GM12872 (cell line): ENCODE results near the gene PSMG4.

ENCODE experiments used
- TF ChIP-seq, protein P1 (sequence below): IDR thresholded peaks from 3 replicates; pipeline ENCODE4 v1.5.1; 2011; ENCODE audit warnings: low read depth, mild to moderate bottlenecking, low read length, moderate library complexity; ENCODE audit not compliant: insufficient read depth

Gene PSMG4

DNA sequence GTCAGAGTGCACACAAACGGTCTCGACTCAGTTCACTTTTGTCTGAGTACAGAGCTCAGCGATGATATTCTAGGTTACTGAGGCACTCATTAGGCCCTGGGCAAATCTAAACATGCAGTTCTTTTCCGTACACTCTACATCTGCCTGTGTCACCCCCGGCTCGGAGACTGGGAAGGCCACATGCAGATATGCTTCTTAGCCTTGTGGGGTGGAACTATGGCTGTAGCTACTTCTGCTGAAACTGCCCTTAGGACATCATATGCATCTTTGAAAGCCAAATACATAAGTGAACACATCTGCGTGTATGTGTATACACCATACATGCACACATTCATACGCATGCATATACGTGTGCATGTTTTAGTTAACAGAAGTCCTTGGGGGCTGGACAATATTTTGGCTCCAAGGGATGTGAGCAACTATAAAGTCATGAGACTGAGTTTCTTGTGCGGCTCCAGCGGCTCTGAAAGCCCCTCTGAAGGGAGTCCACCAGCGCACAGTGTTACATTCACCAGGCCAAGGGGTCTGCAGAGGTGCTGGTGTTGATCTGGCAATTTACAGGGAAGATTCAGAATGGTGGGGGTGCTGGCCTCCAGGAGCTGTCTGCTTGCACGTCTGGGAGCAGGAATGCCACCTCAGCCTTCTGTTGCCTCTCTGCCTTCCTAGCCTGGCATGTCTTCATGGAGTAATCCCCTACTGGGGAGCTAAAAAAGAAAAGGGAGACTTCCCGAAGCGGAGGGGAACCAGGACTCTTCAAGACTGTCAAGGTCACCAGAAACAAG, 31.6 kb downstream of the PSMG4 start:
- TF ChIP-seq, protein P1, sequence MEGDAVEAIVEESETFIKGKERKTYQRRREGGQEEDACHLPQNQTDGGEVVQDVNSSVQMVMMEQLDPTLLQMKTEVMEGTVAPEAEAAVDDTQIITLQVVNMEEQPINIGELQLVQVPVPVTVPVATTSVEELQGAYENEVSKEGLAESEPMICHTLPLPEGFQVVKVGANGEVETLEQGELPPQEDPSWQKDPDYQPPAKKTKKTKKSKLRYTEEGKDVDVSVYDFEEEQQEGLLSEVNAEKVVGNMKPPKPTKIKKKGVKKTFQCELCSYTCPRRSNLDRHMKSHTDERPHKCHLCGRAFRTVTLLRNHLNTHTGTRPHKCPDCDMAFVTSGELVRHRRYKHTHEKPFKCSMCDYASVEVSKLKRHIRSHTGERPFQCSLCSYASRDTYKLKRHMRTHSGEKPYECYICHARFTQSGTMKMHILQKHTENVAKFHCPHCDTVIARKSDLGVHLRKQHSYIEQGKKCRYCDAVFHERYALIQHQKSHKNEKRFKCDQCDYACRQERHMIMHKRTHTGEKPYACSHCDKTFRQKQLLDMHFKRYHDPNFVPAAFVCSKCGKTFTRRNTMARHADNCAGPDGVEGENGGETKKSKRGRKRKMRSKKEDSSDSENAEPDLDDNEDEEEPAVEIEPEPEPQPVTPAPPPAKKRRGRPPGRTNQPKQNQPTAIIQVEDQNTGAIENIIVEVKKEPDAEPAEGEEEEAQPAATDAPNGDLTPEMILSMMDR: no peak

DNA sequence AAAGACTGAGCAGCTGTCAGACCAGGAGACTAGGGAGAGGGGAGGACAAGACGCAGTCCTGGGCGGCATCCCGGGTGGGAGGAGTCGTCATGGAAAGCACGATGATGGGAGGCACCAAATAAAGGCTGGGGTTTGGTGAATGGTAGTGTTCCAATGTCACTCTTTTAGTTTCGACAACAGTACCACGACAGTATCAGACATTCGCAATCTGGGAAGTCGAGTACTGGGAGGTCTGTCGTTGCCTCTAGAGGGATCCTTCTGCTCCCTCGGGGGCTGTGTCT, 32.1 kb downstream of the PSMG4 start:
- TF ChIP-seq, protein P1: no peak

DNA sequence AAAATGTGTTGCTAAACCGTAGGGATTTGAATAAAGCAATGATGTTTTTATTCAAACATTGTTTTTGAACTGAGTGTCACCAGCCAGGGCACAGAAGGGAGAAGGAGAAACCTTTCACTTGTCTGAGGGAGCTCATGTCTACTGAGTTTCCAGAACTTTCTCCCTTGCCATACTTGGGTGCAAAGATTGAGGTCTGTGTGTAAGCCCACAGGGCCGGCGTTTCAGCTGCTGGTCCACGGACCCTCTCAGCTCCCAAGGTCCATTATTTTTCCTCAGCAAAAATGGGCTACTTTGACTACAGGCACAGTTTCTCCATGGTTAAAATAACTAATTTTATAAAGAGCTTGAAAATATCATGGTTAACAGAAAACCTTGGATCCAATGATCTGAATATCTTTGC, 32.6 kb downstream of the PSMG4 start:
- TF ChIP-seq, protein P1: no peak

DNA sequence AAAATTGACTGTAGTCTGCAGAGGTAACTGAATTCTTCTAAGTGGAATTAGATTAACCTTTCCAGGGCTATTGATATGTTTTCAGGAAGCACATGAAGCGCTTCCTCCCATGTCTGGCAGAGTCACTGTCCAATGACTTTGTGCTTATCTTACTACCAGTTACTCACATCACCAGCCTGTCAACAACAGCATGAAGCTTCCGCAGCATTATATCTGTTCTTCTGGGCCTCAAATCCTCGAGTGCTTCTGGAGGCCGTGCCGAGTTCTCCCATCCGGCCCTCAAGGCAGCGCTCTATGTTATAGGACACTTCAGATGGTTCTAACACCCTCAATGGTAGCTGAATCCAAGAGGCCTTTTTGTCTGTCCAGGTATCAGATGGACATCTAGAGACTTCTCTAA, 33.2 kb downstream of the PSMG4 start:
- TF ChIP-seq, protein P1: no peak

DNA sequence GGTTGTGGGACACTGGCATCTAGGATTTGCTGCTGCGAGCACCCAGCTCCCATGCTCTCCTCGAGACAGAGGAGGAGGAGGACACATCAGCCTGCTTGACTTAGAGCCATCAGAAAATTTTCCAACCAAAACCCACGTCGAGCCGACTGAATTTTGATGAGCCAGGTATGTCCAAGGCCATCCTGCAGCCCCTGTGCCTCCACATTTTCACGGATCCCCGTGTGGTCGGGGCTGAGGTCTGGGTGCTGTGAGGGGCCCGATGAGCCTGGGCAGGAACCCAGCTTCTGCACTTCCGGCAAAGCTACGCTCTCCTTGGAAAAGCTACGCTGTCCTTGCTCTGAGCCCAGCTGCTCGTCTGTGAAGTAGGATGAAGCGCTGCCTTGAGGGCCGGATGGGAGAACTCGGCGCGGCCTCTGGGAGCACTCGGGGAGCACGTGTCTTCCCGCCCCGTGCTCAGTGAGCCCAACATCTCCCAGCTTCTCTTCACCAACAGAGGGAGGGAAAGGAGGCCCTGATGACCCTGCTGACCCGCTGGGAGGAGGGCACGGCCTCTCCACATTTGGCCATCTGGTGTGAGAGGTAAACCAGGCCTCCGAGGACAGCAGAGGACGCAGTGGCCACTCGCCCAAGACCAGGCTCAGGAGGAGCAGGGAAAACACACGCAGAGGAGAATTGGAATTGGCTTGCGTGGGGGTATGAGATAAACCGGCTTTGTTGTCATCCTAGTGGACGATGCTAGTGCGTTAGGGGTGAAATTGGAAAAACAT, 33.9 kb downstream of the PSMG4 start:
- TF ChIP-seq, protein P1: no peak

DNA sequence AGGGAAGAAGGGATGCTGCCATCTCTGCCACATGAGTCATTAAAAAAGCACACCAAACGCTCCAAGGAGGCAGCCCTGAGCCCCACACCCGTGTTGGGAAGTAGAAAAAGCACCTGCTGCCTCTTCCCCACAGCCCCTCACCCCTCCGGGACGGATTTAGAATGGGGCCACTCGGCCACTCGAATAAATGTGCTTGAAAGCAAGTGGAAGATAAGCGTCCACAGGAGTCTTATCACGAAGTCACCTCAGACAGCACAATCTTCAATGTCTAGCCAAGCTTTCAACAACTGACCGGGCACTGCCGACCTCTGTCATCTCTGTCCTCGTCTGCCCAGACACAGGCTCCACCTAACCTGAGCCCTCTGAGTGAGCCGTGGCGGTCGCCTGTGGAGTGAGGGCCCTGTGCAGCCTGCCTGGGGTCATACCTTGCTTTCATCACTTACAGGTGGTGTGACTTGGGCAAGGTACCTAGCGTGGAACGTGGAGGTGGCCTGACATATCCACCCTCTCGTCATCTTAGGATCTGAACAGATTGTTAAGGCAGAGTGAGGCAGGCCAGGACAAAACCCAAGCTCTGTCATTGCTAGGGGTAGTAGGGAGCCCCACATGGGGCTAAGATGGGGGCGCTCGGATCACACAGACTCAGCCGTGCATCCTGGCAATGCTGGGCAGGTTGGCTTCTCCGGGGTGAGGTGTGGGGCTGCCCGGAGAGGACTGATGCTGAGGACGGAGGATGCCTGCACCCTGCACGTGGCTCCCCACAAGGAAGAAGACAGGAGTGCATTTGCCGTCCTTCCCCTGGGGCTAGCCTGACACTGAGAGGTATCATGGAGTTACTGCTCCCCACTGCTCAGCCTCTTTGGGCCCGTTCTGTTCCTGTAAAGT, 34.8 kb downstream of the PSMG4 start:
- TF ChIP-seq, protein P1: no peak

DNA sequence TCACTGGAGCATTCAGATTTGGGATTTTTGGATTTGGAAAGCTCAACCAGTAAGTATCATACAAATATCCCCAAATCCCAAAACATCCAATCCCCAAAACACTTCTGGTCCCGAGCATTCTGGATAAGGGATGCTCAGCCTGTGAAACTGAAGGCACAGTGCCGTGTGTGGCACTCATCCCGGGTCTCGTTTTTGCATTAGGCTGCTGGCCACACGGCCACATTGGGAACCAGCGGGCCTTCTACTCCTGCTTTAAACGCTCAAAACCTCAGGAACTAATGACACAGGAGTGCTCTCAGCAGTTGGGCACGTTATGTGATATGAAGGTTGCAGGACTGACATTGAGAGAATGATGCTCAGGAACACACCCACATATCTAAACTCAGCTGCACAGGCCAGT, 35.6 kb downstream of the PSMG4 start:
- TF ChIP-seq, protein P1: no peak
